Activated CD4-positive, alpha-beta T cell treated with anti-CD3 and anti-CD28 coated beads for 4 hours (primary cell): ENCODE data around the gene HPSE2.

Source experiments
- DNase-seq, 2 donors: peaks; one replicate each; pipeline ENCODE4 v3.0.0-alpha.2; 2020

Gene HPSE2

DNA sequence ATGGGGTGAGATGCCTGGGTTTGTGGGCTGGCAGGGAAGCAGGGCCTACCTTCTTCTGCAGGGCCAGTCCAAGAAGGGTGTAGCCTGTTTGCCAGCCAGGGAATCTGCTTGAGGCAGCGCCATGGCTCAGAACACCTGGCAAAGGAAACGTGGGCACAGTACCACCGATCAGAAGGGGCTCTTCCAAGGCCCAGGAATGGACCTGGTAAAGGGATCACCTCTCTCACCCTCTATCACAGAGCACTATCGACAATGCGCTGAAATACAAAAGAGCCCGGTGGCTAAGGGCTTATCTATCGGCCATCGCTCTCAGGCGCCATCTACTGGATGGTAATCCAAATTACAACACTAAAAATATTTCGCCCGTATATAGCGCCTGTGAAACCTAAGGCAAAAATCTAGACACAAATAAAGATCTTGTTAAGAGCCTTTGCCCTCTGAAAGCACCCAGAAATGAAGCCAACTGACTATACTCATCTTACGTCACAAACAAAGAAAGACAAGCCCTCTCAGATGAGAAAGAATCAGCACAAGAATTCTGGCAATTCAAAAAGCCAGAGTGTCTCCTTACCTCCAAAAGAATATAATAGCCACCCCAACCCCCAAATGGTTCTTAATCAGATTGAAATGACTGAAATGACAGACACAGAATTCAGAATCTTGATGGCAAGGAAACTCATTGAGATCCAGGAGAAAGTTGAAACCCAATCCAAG, 571.2 kb downstream of the HPSE2 start:
- peak; percentile 5 to 31 for DNase-seq

DNA sequence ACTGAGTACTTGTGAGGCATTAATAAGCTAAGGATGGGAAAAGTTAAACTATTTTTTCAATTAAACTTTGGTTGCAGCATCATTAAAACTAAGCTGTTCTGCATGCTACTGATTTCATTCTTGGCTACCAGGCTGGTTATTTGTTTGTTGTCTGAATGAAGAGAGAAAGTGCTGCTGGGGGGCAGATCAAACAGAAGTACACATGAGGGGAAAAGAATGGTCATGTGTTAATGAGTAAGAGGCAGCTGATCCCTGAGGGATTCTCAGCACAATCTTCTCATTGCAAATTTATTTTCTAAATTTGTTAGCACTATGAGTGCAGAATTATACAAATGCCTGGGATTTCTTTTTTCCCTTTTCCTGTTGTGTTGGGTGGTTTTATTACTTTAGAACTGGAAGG, 575.7 kb downstream of the HPSE2 start:
- no peak for DNase-seq

DNA sequence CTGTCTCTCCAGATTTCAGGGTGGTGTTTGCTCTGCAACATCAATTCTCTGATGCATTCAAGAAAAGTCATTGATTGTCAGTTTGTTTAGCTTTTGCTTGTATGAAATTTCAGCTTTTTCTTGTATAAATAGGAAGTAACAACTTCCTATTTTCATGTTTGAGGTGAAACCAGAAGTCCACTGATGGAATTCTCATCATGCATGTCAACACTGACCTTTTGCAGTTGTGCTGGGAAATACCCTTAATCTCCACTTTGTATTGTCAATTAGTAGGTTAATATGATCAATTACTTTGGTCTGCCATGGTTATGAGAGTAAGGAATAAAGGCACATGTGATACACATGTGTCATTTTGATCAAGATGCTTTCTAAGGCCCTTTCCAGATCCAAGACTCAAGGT, 580.2 kb downstream of the HPSE2 start:
- no peak for DNase-seq

DNA sequence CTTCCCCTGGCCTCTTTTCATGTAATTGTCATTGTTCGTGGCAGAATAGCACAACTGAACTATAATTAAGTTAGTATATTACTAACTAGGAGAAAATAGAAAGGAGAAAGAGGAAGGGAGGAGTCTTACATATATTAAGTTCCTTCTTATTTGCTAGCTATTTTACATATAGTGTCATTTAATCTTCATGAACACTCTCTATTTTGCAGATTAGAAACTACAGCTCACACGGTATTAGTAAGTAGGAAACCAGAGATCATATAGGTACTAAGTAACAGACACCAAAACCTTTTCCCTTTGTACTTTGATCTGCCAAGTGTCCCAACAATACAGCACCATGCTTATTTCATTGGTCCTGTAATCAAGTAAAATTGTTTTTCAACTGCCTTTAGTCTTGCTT, 586.5 kb downstream of the HPSE2 start:
- no peak for DNase-seq

DNA sequence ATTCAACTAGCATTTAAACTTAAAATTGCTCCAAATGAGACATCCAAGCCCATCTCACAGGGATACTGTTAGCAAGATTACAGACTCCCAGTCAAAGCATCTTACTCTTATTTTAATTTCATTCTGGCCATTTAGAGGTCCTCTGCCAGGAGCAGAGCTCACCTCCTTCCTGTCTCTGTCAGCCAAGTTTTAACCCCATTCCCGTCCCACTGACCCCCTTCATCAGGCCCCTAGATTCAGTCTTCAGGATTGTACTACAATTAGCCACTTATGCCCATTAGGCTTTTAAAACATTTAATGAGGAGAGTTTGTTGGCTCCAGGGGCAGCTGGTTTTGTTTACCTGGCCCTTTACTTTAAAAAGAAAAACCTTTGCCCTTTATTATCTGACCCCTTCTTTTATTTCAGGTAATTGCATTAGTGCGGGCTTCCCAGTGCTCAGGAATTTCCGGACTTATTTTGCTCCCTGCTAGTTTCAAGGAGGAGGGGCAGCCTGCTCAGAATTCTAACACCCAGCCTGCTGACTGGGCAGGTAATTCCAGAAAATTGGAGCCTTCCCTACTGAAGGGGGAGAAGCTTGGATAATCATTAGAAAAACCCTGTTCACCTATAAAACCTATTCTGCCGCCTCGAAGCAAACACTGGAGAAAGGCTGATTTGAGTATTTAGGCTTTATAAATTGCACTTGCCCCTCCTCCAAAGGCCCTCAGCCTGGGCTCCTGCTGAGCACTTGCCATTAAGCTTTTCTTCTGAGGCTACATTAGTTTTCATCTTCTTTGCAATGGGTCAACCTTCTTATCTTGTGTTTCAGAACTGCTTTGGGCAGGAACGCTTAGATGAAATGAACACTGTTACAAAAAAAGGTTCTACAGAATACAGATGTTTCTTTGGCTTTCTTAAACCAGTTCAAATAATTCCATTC, 588.4 kb downstream of the HPSE2 start:
- DNase-seq: no peak

DNA sequence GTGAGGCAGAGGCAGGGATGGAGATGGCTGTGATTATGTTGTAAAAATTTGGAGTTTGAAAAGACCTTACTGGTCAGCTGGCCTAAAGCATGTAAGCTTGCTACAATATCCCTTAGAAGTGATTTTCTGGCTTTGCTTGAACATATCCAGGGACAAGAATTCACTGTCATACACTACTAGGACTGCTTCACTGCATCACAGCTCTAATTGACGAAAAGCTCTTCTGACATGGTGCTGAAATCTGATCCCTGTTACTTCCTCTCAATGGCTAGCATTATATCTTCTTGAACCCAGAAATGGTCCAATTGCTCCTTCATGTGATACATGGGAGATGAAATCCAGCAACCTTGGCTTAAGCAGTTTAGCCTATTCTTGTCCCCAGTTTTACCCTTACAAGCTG, 591.2 kb downstream of the HPSE2 start:
- DNase-seq: no peak

DNA sequence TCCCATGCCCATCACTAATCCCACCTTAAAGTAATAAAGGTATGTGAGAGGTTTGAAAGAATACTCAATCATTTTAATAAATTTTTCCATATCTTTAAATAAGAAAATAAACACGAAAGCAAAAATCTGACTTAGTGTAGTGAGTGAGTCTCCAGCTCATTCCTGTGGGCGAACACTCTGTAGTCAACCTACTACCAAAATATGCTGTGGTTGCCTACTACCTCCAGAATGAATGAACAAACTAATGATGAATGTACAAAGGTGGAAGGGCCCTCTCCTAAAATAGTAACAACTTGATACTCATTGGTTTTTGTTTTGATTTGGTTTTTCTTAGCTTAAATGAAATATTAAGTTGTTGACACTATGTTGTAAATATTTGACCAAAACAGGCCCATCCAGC, 593.4 kb downstream of the HPSE2 start:
- no peak for DNase-seq

DNA sequence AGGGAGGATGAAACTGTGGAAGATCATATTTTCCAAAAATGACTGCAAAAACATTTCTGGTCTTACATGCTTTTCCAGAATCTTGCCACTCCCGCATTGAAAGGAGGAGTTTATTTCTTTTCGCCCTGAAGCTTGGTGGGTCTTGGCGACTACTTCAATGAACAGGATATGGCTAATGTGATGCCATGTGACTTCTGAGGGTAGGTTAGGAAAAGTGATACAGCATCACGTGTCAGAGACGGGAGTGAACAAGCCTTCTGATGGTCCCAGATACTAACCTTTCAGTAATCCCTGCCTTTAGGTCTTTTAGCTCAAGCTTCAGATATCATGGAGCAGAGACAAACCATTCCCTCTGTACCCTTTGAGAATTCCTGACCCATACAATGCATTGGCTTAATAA, 596.7 kb downstream of the HPSE2 start:
- DNase-seq: no peak

DNA sequence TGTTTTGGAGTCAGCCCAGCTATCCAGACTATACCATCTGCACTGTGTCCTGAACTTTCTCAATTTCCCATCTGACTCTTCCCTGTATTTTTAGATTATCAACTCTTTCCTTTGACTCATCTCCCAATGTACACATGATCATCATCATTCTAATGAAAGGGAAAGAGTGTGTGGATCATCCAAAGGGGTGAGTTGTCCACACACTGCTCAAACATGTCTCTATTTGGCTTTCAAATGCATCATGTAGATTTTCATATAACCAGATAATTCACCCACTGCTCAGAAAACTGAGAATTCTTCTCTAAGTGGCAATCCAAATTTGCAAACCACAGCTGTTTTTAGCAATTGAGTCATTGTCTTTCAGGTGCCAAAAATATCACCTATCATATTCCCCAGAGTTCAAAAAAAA, 598.7 kb downstream of the HPSE2 start:
- DNase-seq: no peak

DNA sequence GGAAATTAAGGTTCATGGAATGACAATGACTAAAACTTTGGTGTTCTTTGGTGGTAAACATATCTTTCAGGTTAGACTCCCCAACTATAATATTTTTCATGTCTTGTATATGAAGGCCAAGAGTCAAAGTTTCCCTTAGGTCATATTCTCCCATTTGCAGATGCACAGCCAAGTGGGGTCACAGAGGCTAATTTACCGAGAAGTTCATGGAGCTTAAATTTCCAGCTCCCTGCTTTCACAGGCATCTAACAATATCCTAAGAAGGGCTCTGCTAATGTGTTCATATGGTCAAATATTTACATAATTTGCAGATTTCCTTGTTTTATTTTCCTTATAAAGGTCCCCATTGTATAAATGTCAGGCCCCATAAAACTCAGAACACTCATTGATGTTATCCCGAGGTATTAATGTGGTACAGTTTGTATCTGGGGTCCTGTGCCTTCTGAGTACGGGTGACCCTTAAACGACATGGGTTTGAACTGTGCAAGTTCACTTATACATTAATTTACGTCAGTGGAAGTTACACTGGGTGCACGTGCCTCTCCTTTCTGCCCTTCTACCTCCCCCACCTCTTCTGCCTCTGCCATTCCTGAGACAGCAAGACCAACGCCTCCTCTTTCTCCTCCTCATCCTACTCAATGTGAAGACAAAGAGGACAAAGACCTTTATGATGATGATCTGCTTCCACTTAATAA, 603.0 kb downstream of the HPSE2 start:
- no peak for DNase-seq

DNA sequence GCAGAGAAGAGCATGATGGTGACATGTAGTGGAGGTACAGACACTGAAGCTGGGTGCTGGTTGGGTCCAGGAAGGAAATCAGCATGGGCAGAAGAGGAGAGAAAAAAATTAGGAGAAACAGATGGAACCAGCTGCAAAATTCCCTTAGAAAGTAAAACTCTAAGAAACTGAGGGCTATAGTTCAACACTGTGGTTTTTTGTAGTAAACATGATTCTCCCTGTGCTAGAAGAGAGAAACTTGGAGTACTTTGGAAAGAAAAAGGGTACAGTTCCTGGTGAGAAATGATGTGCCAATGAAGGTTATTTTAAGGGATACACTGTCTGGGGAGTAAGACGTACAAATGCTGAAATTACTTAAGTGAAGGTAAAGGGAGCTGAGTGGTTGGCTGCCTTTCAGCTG, 607.4 kb downstream of the HPSE2 start:
- DNase-seq: no peak

DNA sequence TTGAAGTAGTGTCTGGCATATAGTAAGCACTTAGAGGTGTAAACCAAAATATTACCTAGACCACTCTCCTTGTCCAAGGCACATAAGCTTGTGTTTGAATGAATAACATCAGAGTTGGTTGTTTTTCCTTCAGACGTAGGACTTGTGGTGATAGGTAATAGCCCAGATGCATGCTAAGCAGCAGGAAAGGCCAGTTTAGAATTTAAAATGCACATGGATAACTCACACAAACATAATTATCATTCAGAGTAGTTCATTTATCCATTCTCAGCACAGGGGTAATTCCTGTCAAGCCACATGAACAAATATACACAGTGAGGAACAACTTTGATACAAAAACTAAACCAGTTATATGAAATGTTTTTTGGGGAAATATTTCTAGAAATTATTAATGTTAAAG, 607.9 kb downstream of the HPSE2 start:
- DNase-seq: no peak

DNA sequence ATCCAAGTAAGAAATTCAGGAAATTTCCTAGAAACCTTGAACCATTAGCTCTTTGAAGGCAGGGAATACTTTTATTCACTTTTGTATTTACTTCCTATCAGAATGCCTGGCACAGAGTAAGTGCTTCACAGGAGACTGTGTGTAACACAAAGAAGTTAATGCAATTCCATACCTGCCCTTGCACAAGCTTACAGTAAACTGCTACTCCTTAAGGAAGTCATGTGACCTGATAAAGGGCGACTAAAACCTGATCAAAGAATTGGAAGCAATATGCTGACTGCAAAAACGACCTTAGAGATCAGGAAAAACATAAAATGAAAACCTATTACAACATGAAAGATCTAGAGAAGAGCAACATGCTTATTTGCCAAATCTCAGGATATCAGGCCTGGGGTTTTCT, 610.7 kb downstream of the HPSE2 start:
- DNase-seq: no peak

DNA sequence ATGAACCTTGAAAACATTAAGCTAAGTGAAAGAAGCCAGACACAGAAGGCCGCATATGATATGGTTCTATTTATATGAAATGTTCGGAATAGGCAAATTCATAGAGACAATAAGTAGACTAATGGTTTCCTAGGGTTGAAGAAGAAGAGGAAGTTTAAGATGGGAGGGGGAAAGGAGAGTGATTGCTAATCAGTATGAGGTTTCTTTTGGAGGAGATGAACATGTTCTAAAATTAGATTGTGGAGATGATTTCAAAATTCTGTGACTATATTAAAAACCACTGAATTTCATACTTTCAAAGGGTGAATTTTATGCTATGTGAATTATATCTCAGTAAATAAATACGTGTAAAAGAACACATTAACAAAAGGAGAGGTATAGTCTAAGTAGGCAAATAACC, 612.5 kb downstream of the HPSE2 start:
- no peak for DNase-seq

DNA sequence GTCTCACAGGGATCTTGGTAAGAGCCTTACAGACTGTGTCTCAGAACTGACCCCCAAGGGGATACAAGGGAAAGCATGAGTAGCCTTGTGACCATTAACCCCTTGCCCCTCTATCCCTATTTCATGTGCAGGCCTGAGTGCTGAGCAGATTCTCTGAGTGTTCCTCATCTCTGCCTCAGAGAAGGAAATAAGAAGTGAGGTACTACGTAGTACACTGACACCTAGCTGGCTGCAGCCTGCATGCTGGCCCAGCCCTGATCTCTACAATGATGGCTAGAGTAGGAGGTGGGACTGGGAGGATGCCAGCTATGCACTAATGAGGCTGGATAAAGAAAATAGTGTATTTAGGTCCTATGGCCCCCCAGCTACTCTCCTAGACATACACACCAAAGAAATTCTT, 614.0 kb downstream of the HPSE2 start:
- DNase-seq: no peak

DNA sequence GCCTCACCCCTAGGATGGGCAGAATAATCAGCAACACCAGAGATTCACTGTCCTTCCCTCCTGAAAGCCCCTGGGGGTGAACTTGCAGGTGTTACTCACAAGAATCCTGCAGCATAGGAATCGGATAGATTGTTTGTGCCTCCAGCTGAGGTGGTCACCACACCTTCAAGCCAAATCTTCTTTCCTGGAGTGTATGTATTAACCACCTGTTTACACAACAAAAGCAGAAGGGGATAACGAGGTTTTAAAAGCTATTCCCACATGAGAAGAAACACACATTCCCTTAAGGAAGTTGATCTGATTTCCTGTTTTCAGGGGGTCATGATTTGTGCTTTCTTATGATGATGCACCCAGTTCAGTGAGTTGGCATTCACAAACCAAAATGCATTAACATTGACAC, 615.1 kb downstream of the HPSE2 start:
- no peak for DNase-seq

DNA sequence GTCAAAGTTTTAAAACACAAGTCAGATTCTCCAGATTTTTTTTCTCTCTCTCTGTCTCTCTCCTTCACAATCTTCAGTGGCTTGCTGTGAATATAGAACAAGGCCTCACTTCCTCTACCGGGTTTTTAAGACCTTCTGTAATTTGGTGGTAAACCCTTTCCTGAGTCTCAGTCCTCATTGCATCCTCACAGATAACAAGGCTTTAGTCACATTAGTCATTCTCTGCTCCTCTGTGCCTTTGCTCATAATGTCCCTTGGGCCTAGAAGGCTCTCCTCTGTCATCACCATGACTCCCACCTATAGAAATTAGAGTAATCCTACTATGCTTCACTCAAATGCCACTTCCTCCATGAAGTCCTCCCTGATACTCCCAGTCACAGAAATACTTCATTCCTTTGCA, 616.2 kb downstream of the HPSE2 start:
- DNase-seq: no peak

DNA sequence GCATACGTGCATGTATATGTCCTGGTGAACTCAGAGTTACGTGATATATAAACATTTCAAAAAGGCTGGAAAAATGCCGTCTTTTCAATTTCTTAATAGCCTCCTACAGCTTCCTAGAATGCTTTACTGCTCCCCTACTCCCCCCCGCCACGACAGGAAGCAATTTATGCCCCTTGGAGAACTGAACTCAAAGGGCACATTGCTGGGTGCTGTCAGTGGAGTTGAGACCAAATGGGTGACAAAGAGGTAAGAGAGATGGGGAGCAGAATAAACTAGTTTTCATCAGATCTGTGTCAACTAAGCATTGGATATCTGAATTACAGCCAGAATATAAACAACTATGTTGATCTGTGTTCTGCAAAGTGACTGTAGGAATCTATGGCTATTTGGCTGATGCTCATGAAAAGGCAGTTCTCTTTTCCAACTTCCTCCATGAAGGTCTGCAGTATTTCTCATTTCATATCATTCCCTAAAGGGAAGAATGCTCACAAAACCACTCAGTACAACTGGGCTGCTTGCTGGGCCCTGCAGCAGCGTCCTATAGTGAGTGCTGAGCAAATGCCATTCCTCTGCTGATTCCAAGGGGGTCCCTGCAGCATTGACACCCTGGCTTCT, 617.6 kb downstream of the HPSE2 start:
- no peak for DNase-seq

DNA sequence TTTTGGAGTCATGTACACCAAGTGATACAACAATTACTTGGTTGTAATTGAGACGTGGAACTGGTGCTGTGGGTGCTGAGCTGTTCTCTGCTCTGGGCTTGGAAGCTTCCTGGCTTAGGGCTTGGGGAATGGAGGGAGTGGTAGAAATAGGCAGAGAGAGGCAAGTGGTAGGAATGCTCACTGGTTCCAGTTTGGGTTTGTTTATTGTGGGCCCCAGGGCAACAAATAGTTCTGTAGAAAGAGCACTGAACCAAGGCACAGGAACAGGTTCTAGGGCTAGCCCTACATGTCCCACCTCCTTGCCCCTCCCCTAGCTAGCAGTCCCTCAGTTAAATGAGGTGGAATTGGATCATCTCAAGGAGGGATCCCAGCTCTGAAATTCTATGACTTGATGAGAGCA, 622.2 kb downstream of the HPSE2 start:
- DNase-seq: no peak

DNA sequence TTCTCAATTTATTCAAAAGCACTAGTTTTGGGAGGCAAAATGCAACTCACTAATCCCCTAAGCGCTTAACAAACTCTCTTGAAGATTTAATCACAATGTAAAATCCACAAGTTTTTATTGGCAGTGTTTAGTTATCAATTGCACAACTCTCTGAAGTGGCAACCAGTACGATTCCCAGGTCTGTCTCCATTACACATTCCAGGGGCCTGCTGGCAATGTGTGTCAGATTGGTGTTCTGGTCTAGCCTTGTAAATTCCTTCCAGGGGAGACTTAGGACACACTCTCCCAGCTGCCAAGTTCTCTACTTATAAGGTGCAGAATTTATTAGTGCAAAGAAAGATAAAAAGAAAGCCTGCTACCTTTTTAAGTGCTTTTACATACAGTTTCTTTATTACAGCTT, 624.2 kb downstream of the HPSE2 start:
- DNase-seq: no peak

DNA sequence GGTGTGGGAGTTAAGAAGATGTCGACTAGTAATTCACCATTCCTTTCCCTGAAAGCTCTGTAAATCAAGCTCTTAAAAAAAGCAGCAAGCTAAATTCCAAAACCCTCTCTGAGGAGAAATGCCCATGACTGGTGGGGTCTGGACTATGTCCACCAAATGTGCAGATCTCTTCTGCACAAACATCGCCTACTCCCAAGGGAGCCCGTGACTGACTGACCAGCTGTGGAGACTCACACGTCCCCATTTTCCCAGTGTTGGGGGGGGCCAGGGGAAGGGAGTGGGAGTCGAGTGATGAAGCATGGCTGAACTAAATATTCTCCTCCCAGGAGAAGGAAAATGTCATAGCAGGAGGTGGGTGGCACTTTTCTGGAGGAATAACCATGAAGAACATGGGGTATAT, 624.8 kb downstream of the HPSE2 start:
- DNase-seq: no peak

DNA sequence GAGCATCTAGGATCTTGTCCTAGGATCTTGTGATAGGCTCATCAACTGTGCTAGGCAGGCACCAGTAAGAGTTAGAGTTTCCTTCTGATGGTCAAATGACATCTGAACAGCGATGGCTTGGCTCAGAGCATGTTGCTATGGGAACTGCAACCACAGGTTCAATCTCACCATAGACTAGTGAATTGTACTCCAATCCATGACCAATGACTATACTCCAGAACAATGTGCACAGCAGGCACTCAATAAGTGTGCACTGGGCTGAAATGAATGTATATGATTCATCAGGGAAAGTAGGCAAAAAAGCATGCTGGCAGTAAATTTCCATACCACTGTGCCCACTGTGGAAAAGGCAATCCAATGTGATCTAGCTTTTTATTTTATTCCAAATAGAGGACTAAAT, 625.4 kb downstream of the HPSE2 start:
- DNase-seq: no peak

DNA sequence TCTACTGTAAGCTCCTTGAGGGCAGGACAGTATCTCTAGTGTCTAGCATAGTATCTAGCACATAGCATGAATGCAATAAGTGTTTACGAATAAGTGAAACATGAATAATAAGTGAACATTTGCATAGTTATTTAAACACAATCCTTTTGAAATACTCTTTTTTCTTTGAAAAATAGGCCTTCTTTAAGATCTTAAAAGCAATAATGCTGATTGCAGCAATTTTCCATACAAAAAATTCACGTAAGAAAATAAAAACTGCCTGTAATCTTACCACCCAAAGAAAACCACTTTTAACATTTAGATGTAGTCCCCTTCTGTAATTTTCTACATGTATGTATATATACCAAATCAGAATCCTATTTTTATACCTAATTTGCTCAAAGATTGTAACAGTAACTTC, 626.4 kb downstream of the HPSE2 start:
- DNase-seq: no peak
